RWPE1 (cell line): Measurements from ENCODE around the gene ELOVL2.

Source experiments
- CTCF ChIA-PET: fragments of 350-600 bp; sonication (Branson Sonifier 250); formaldehyde crosslinking; extraction: SDS; loops from one replicate; lab custom pipeline; 2021; lab: Yijun Ruan, JAX
- POLR2A ChIA-PET: fragments of 400-600 bp; formaldehyde crosslinking; extraction: SDS; loops from one replicate; lab custom pipeline; 2020; ENCODE audit warnings: antibody characterized with exemption; ENCODE audit not compliant: low non-redundant PET; lab: Yijun Ruan, JAX
- DNase-seq: peaks from one replicate; pipeline ENCODE4 v3.0.0; 2012; ENCODE audit warnings: low spot score
- H3K27ac ChIP-seq: fragments of 450-650 bp; 2 replicates; pipeline ENCODE4 v1.5.1; 2017
- TF ChIP-seq, protein P1 (sequence below): fragments of 450-650 bp; conservative IDR thresholded peaks from 2 replicates; pipeline ENCODE4 v1.5.1; 2017; ENCODE audit warnings: low read depth, mild to moderate bottlenecking

The ELOVL2 gene

DNA sequence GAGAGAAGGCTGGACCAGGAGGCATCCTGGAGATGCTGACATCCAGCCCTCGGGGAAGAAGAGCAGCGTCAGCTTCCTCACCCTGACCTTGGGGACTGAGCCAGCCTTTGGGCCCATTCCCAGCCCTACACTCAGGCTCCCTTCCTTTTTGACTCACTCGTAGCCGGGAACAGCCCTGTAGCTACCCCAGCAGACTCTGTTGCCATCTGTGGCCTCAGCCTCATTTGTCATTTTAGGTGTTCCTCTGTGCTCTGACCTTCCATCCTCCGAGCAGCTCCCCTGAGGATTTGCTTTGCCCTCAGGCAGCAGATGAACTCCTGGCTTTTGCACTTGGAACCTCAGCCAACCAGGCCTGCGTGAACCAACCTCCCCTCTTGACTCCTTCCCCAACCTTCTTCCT lies 67.5 kb downstream of the ELOVL2 start:
- TF ChIP-seq, protein P1, sequence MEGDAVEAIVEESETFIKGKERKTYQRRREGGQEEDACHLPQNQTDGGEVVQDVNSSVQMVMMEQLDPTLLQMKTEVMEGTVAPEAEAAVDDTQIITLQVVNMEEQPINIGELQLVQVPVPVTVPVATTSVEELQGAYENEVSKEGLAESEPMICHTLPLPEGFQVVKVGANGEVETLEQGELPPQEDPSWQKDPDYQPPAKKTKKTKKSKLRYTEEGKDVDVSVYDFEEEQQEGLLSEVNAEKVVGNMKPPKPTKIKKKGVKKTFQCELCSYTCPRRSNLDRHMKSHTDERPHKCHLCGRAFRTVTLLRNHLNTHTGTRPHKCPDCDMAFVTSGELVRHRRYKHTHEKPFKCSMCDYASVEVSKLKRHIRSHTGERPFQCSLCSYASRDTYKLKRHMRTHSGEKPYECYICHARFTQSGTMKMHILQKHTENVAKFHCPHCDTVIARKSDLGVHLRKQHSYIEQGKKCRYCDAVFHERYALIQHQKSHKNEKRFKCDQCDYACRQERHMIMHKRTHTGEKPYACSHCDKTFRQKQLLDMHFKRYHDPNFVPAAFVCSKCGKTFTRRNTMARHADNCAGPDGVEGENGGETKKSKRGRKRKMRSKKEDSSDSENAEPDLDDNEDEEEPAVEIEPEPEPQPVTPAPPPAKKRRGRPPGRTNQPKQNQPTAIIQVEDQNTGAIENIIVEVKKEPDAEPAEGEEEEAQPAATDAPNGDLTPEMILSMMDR = no peak
- no peak overlapping the region for H3K27ac ChIP-seq
- ChIA-PET CTCF (no interaction called here), POLR2A (no interaction called here)
- no peak for DNase-seq

DNA sequence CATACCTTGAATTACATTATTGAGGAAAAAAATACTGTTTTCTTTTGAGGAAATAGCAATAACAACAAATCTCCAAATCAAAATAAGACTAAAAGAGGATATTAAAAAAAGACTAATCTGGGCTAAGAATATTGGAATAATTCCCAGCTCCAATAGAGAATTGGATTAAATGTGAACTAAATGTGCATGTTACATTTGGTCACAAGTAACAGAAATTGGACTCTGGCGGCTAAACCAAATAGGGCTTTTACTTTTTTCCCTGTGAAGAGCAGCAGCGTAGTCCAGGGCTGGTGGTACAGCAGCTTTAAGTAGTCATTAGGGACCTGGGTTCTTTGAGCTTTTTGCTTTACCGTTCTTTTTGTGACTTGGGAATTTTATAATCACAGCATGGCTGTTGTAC lies 71.9 kb downstream of the ELOVL2 start:
- ChIA-PET CTCF (interaction anchor here (0.7 kb wide), 1 partner anchor 523 kb away, joined by 5 read pairs; no protein-coding TSS in a partner anchor), POLR2A (no interaction called here)
- H3K27ac ChIP-seq = no peak overlapping the region
- DNase-seq = no peak
- TF ChIP-seq, protein P1 = no peak

DNA sequence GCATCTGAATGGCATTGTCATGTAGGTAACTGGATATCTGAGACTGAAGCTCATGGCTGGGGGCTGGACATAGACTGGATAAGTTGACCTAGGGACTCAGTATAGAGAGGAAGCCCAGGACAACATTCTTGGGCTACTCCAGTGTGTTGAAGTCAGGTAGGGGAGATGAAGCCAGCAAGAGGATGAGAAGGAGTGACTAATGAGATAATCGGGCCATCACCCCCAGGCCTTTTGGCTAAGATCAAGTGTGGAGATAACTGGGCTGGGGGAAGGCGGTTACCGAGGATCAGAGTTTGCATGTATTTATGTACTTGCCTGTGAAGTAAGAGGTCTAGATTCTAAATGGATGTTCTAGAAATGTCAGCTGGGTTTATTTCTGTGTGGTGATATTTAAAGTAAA lies 73.4 kb downstream of the ELOVL2 start:
- ChIA-PET CTCF (no interaction called here), POLR2A (no interaction called here)
- no peak overlapping the region for H3K27ac ChIP-seq
- TF ChIP-seq, protein P1 = no peak
- DNase-seq = no peak

DNA sequence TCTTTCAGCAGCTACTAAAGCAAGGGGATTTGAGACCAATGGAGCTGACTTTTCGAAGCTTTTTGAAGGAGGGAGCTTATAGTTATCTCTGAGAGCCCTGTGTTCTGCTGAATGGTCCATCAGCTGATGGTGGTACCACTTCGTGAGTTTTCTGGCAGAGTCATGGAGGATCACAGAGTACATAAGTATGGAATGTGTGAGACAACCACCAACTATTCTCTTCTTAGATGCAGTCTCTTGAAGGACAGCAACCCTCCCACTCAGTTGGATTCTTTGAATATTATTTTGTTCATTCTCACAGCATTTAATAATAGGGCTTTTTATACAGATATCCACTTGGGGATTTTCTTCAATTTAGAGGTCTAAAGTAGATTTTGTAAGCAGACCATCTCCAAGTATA lies 75.3 kb downstream of the ELOVL2 start:
- ChIA-PET CTCF (no interaction called here), POLR2A (no interaction called here)
- no peak overlapping the region for H3K27ac ChIP-seq
- TF ChIP-seq, protein P1 = no peak
- no peak for DNase-seq

DNA sequence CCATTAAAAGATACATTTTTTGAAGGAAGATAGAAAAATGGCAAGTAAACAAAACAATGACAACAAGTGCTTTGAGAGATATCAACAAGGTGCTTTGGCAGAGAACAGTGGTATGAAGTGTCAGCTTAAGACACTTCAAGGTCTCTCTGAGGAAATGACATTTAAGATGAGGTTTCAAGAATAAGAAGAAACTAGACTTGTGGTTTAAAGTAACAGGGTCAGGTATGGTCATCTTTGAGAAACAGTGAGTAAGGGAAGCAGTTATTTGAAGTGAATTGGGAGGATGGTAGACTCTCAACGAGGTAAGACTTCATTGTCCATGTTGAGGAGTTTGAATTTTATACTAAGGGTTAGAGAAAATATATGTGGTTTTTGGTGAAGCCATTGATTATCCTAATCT lies 79.4 kb downstream of the ELOVL2 start:
- POLR2A ChIA-PET = no interaction called here
- H3K27ac ChIP-seq = no peak overlapping the region
- CTCF ChIA-PET = no interaction called here
- DNase-seq = no peak
- TF ChIP-seq, protein P1 = no peak

DNA sequence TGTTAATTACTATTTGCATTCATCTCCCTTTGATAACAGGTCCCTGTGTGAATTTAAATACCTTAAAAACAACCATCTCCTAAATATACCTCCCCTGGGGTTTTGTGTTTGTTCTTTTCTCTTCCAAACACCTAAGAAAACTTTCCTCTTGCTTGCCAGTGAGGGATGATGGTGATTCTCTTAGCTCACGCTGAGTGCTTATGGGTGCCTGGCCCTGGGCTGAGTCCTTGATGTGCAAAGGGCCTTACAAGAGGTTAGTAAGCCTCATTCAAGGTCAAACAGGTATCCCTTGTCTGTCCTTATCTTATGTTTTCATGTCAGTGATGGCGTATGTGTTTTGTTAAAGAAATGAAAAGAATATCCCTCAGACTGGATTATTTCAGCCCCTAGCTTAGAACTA lies 81.0 kb downstream of the ELOVL2 start:
- no peak for DNase-seq
- ChIA-PET POLR2A (no interaction called here), CTCF (interaction anchor here (0.5 to 0.6 kb wide), 2 partner anchors 25 to 542 kb away, joined by 4 to 12 read pairs; no protein-coding TSS in a partner anchor)
- no peak overlapping the region for H3K27ac ChIP-seq
- TF ChIP-seq, protein P1 = no peak
